ENCODE data around the gene DNM2. TPM values are rescaled to one million over a fixed set of nuclear protein-coding genes. Genes with fewer than 3 reads are reported as not detected.
A peak's percentile ranks its signal among the peaks of the same experiment; 100 is the strongest.

The DNM2 gene
- total and polyA plus RNA-seq, 2 experiments from 2014 or later, result 47.2 to 60.5 TPM

DNA sequence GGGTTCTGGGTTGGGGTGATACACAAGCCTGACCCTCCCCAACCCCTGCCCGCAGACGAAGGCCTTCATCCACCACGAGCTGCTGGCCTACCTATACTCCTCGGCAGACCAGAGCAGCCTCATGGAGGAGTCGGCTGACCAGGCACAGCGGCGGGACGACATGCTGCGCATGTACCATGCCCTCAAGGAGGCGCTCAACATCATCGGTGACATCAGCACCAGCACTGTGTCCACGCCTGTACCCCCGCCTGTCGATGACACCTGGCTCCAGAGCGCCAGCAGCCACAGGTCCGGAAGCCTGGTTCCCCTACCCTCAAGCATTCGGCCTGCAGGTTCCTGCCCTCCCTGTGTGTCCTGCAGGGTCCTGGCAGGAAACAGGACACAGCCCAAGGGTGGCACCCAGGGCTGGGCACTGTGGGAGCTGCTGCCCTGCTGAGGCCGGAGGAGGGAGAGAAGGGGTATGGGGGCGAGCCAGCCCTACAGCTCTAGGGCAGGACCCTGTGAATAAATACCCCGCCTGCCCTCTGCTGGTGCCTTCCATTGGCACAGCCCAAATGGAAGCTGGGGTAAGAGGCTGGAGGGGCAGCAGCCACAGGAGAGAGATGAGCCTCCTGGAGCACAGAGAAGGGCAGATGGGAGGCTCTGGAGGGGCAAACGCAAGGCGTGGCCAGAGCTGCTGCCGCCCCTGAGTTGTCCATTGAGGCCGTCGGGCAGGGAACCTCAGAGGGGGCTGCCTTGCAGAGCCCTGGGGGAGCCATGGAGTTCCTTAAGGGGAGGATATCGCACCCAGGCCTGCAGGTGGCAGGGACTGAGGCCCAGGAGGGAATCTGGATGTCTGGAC, 111.3 kb downstream of the DNM2 start:
- H3K9me3 ChIP-seq (ENCODE audit: low read depth), result no peaks in the 10 kb centered on the region
- H3K27me3 ChIP-seq (replicated peaks; ENCODE audit: insufficient read depth), result no peaks in the 10 kb centered on the region
- in situ Hi-C loops (cut with MboI), result no loop called here
- H3K4me1 ChIP-seq (ENCODE audit: insufficient read depth), result no peaks in the 10 kb centered on the region
- no peaks in the 10 kb centered on the region for H3K9me2 ChIP-seq (ENCODE audit: insufficient read depth)
- no peaks in the 10 kb centered on the region for H4K20me1 ChIP-seq (ENCODE audit: insufficient read depth)
- H3K4me2 ChIP-seq (ENCODE audit: unreplicated experiment), result no peak overlapping the region
- H3F3A ChIP-seq (ENCODE audit: insufficient read depth), result peaks cover 7% of the 10 kb centered on the region; the same call in 1 of the 2 replicates
- TF ChIP-seq EZH2phosphoT487 (IDR thresholded peaks at IDR 0.05; ENCODE audit: insufficient read depth, low read depth) (no peak), EZH2 (IDR thresholded peaks at IDR 0.05; ENCODE audit: insufficient read depth, poor library complexity, severe bottlenecking) (no peak)
- H3K4me3 ChIP-seq, result no peak overlapping the region
- H3K27ac ChIP-seq, result no peak overlapping the region
- 89 to 91% methylated on average over 25 to 26 of the region's 26 CpGs for WGBS, 2 experiments (ENCODE audit: low coverage in 1 of 2, low lambda C conversion rate in 2 of 2, missing lambda C conversion rate in 2 of 2)
- no peaks in the 10 kb centered on the region; the same call in 1 of the 2 replicates for H3K36me3 ChIP-seq (ENCODE audit: low read depth)
- no peaks in the 10 kb centered on the region for H3K79me2 ChIP-seq (ENCODE audit: insufficient read depth)
- H3K9ac ChIP-seq, result no peak overlapping the region
- DNase-seq, result peak; percentile 23
- H2AFZ ChIP-seq, result no peak overlapping the region

DNA sequence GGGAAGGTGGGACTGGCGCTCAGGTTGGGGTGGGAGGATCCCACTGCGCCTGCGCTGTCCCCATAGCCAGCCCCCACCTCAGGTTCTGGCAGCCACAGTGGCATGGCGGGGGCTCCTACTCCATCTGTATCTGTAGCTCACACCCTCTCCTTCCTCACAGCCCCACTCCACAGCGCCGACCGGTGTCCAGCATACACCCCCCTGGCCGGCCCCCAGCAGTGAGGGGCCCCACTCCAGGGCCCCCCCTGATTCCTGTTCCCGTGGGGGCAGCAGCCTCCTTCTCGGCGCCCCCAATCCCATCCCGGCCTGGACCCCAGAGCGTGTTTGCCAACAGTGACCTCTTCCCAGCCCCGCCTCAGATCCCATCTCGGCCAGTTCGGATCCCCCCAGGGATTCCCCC, 112.1 kb downstream of the DNM2 start:
- no peak overlapping the region for H3K9ac ChIP-seq
- H3K4me1 ChIP-seq (ENCODE audit: insufficient read depth), result no peaks in the 10 kb centered on the region
- peaks cover 7% of the 10 kb centered on the region; the same call in 1 of the 2 replicates for H3F3A ChIP-seq (ENCODE audit: insufficient read depth)
- no peak overlapping the region for H3K4me3 ChIP-seq
- no peak overlapping the region for H3K27ac ChIP-seq
- no peak for DNase-seq
- no peaks in the 10 kb centered on the region for H3K79me2 ChIP-seq (ENCODE audit: insufficient read depth)
- H3K36me3 ChIP-seq (ENCODE audit: low read depth), result no peaks in the 10 kb centered on the region; the same call in 1 of the 2 replicates
- no peaks in the 10 kb centered on the region for H3K9me3 ChIP-seq (ENCODE audit: low read depth)
- no peaks in the 10 kb centered on the region for H3K27me3 ChIP-seq (replicated peaks; ENCODE audit: insufficient read depth)
- in situ Hi-C loops (cut with MboI), result no loop called here
- no peak overlapping the region for H3K4me2 ChIP-seq (ENCODE audit: unreplicated experiment)
- no peaks in the 10 kb centered on the region for H4K20me1 ChIP-seq (ENCODE audit: insufficient read depth)
- no peaks in the 10 kb centered on the region for H3K9me2 ChIP-seq (ENCODE audit: insufficient read depth)
- WGBS, 2 experiments (ENCODE audit: low coverage in 1 of 2, low lambda C conversion rate in 2 of 2, missing lambda C conversion rate in 2 of 2), result 88 to 98% methylated on average over 9 to 13 of the region's 16 CpGs
- TF ChIP-seq EZH2phosphoT487 (IDR thresholded peaks at IDR 0.05; ENCODE audit: insufficient read depth, low read depth), result no peak
- no peak for TF ChIP-seq EZH2 (IDR thresholded peaks at IDR 0.05; ENCODE audit: insufficient read depth, poor library complexity, severe bottlenecking)
- H2AFZ ChIP-seq, result no peak overlapping the region

DNA sequence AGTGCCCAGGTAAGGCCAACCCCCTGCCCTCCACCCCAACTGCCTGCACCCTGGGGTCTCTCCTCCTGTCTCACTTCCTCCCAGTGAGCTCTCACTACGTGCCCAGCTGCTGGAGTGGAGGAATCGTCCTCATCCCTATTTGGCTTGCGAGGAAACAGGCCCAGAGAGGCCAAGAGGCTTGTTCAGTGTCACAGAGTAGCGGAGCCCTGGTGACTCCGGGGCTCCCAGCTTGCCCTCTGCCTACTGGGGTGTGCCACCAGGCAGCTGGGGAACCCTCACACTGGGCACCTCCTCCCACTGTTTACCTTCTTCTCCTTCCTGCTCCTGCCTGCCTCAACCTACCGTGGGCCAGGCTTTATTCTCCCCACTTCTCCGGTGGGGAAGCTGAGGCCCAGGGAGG, 112.5 kb downstream of the DNM2 start:
- no peak overlapping the region for H3K27ac ChIP-seq
- peaks cover 7% of the 10 kb centered on the region; the same call in 1 of the 2 replicates for H3F3A ChIP-seq (ENCODE audit: insufficient read depth)
- no peaks in the 10 kb centered on the region for H3K27me3 ChIP-seq (replicated peaks; ENCODE audit: insufficient read depth)
- in situ Hi-C loops (cut with MboI), result no loop called here
- no peaks in the 10 kb centered on the region for H3K9me2 ChIP-seq (ENCODE audit: insufficient read depth)
- no peak overlapping the region for H2AFZ ChIP-seq
- H4K20me1 ChIP-seq (ENCODE audit: insufficient read depth), result no peaks in the 10 kb centered on the region
- no peaks in the 10 kb centered on the region for H3K4me1 ChIP-seq (ENCODE audit: insufficient read depth)
- no peak overlapping the region for H3K4me2 ChIP-seq (ENCODE audit: unreplicated experiment)
- no peak overlapping the region for H3K9ac ChIP-seq
- no peaks in the 10 kb centered on the region for H3K36me3 ChIP-seq (ENCODE audit: low read depth)
- H3K79me2 ChIP-seq (ENCODE audit: insufficient read depth), result no peaks in the 10 kb centered on the region
- no peaks in the 10 kb centered on the region for H3K9me3 ChIP-seq (ENCODE audit: low read depth)
- no peak for DNase-seq
- 88 to 95% methylated on average over 7 of the region's 7 CpGs for WGBS, 2 experiments (ENCODE audit: low coverage in 1 of 2, low lambda C conversion rate in 2 of 2, missing lambda C conversion rate in 2 of 2)
- H3K4me3 ChIP-seq, result no peak overlapping the region
- no peak for TF ChIP-seq EZH2 (IDR thresholded peaks at IDR 0.05; ENCODE audit: insufficient read depth, poor library complexity, severe bottlenecking)
- no peak for TF ChIP-seq EZH2phosphoT487 (IDR thresholded peaks at IDR 0.05; ENCODE audit: insufficient read depth, low read depth)

DNA sequence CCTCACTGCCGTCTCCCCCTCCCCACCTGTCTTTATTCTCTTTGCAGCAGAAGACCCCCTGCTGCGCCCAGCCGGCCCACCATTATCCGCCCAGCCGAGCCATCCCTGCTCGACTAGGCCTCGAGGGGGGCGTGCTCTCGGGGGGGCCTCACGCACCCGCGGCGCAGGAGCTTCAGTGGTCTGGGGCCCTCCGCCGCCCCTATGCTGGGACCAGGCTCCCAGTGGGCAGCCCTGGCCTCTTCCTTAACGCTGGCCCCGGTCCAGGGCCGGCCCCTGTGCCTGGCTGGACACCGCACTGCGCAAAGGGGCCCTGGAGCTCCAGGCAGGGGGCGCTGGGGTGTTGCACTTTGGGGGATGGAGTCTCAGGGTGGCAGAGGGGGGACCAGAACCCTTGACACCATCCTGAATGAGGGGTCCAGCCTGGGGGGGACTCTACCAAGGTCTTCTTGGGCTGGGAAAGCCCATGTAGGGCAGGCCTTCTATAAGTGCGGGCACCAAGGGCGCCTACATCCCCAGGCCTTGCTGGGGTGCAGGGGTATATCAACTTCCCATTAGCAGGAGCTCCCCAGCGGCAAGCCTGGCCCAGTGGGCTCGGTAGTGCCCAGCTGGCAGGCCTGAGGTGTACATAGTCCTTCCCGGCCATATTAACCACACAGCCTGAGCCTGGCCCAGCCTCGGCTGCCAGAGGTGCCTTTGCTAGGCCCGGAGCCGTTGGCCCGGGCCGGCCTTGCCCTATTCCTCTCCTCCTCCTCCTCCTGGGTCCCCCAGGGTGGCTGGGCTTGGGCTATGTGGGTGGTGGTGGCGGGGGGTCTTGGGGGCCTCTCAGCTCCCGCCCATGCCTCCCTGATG, 113.3 kb downstream of the DNM2 start:
- no peak overlapping the region for H3K4me2 ChIP-seq (ENCODE audit: unreplicated experiment)

More for the DNA sequence above, 113.3 kb downstream of the DNM2 start:
- no peak for DNase-seq
- Histone ChIP-seq H3K27ac (no peak overlapping the region), H3K4me1 (ENCODE audit: insufficient read depth) (no peaks in the 10 kb centered on the region), H3K27me3 (replicated peaks; ENCODE audit: insufficient read depth) (no peaks in the 10 kb centered on the region), H3K4me3 (no peak overlapping the region), H4K20me1 (ENCODE audit: insufficient read depth) (no peaks in the 10 kb centered on the region), H2AFZ (no peak overlapping the region), H3K9me2 (ENCODE audit: insufficient read depth) (no peaks in the 10 kb centered on the region), H3K36me3 (ENCODE audit: low read depth) (no peaks in the 10 kb centered on the region), H3K9ac (no peak overlapping the region), H3F3A (ENCODE audit: insufficient read depth) (peaks cover 7% of the 10 kb centered on the region; the same call in 1 of the 2 replicates), H3K9me3 (ENCODE audit: low read depth) (no peaks in the 10 kb centered on the region), H3K79me2 (ENCODE audit: insufficient read depth) (no peaks in the 10 kb centered on the region)
- no peak for TF ChIP-seq EZH2phosphoT487 (IDR thresholded peaks at IDR 0.05; ENCODE audit: insufficient read depth, low read depth)
- no peak for TF ChIP-seq EZH2 (IDR thresholded peaks at IDR 0.05; ENCODE audit: insufficient read depth, poor library complexity, severe bottlenecking)
- in situ Hi-C loops (cut with MboI), result no loop called here
- WGBS, 2 experiments (ENCODE audit: low coverage in 1 of 2, low lambda C conversion rate in 2 of 2, missing lambda C conversion rate in 2 of 2), result 84 to 86% methylated on average over 26 to 27 of the region's 33 CpGs
